ENCODE data around the gene TSPAN31.
"Not testable (repeated sequence)": the region's sequence is repeated elsewhere in the genome, so short reads cannot be mapped to it uniquely, and the experiment has no call there.

The TSPAN31 gene, protein sequence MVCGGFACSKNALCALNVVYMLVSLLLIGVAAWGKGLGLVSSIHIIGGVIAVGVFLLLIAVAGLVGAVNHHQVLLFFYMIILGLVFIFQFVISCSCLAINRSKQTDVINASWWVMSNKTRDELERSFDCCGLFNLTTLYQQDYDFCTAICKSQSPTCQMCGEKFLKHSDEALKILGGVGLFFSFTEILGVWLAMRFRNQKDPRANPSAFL

DNA sequence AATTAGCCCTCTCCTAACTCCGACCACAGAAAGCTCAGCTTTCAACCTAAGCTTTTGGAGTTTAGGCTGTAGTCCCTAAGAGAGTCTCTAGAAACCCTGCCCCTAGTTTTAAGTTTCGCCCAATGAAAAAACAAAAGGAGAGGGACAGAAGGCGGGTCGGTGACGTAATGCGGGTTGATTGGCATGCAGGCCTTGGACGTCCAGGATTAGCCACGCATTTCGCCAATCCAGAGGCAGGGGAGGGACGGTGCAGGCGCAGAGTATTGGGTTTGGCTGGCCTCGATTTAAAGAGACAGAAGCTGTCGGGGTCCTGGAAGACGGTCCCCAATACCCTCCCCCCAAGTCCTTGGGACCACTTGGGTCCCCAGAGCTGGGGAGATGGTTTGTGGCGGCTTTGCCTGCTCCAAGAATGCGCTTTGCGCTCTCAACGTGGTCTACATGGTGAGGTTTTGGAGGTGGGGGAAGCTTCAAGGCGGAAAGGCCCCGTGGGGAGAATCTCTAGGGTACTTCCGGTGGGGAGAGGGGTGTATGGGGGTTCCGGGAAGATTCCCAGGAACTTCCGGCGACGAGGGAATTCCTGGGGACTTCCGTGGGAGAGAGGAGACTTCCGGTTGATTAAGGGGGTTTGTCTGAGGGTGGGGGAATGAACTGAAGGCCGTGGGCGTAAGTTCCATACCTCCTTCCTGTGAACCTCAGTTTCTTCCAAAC is at the start of gene TSPAN31:
TSS of gene TSPAN31 (plus strand) at position 263 of the 708 bp plus-strand sequence. CDS start at position 379, 116 bp downstream.
- DNase-seq, result peak; percentile 97

DNA sequence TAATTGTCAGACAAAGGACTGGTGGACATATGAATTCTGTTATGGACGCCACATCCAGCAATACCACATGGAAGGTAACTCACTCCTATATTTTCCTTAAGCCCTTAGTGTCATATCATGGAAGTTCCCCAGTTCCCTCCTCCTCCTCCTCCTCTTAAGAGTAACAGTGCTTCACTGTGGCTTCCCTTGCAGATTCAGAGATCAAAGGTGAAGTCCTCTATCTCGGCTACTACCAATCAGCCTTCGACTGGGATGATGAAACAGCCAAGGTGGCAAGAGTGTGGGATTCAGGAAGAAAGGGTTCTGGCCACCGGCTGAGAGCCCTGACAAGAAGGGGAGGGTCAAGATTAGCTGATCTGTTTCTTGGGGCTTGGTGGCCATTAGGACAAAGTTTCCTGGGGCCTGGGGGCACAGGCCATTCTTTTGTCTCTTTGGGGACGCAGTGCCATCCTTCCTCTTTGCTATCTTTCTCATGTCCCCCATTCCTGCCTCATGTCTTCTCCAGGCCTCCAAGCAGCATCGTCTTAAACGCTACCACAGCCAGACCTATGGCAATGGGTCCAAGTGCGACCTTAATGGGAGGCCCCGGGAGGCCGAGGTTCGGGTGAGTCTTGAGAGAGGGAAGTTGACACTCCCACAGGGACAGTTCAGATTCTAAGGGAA is 48.9 kb upstream of the TSPAN31 start:
- no peak for DNase-seq

DNA sequence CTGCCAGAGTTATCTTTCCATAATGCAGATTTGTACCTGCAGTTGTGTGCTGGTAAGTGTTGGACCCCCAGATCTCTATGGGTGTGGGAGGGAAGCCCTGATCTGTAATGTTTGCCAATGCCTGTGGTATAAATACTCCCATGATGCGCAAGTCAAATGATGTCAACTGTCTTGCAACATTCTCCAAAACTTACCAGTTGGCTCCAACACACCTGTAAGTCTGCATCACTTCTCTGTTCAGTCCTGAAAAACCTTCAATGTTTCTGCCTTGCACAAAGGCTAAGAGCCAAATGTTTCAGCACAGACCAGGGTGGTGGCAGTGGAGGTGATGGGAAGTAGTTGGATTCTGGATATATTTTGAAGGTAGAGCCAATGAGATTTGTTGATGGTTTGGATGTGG is 47.8 kb upstream of the TSPAN31 start:
- DNase-seq, result no peak

DNA sequence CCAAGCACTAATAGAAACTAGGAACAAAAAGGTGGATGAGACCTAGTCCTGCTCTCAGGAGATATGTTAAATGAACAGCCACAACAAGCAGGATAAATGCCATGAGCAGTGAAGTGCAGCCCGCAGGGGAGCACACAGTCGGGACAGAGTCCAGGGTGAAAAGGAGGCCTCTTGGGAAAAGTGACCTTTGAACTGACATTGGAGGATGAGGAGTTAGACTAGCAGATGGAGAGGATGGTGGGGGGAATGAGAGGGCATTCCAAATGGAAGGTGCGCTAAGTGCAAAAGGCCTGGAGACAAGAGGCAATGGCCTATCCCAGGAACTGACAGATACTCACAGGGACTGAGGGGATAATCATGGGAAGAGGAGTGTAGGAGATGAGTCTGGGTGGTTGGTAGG is 46.4 kb upstream of the TSPAN31 start:
- DNase-seq, result no peak

DNA sequence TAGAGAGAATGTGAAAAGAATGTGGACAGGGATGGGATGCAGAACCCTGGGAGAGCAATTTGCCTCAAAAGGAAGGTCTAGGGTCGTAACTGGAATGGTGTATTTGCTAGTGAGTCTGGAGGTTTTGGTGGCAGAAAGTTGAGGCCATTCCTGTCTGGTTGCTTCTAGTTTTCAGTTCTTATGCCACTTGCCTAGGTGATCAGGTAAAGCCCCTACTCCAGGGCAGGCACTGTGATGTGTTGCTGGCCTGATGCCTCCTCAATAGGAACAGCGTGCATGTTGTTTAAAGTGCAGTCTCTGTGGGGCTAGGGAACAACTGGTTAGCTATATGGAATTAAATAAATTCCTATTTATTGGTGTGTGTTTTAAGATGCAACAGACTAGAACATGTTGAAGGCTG is 44.5 kb upstream of the TSPAN31 start:
- DNase-seq, result no peak

DNA sequence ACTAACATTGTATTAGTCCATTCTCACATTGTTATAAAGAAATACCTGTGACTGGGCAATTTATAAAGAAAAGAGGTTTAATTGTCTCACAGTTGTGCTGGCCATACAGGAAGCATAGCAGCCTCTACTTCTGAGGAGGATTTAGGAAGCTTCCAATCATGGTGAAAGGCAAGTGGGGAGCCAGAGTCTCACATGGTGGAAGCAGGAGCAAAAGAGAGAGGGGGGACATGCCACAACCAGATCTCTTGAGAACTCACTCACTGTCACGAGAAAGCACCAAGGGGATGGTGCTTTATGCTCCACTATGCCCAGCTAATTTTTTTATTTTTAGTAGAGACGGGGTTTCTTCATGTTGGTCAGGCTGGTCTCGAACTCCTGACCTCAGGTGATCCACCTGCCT is 37.6 kb upstream of the TSPAN31 start:
- no peak for DNase-seq

DNA sequence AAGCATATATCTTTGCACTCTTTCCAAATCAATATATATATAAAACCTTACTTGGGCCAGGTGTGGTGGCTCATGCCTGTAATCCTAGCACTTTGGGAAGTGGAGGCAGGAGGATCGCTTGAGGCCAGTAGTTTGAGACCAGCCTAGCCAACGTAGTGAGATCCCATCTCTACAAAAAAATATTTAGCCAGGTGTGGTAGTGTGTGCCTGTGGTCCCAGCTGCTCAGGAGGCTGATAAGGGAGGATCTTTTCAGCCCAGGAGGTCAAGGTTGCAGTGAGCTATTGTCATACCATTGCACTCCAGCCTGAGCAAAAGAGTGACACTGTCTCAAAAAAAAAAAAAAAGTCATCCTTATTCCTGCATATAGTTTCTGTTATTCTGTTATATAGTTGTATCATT is 36.5 kb upstream of the TSPAN31 start:
- DNase-seq, result no peak

DNA sequence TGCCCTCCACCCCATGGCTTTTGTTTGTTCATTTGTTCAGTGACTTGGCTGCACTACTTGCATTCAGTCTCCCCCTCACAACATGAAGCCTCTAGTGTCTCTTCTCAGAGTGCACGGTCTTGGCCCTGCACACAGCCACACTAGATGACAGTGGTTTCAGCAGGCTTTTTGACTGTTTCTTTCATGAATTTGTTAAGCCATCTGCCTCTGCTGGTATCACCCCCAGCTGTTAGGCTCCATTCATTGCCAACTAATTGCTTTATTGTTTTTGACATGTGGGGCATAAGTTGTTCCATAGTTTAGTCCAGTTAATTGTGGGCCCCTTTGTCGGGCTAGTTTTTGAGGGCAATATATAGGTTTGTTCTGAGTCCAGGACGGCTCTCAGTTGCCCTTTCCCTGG is 32.1 kb upstream of the TSPAN31 start:
- DNase-seq, result no peak

DNA sequence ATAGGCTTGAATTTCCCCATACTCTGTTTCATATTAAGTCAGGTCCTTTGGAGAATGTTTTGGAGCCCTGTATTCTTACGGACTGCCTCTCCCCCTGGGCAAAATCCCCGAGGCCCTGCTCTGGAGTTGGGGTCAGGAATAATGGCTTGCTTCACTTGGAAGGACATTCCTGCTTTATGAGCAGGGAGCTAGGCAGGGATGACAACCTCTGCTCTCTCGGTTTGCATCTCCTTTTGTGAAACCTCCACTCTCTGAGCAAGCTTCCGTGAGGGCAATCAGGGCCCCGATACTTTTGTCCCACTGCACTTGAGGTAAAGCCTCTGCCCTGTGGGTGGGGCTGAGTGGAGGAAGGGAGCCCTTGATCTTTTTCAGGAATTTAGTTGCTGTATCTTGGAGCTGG is 31.6 kb upstream of the TSPAN31 start:
- no peak for DNase-seq

DNA sequence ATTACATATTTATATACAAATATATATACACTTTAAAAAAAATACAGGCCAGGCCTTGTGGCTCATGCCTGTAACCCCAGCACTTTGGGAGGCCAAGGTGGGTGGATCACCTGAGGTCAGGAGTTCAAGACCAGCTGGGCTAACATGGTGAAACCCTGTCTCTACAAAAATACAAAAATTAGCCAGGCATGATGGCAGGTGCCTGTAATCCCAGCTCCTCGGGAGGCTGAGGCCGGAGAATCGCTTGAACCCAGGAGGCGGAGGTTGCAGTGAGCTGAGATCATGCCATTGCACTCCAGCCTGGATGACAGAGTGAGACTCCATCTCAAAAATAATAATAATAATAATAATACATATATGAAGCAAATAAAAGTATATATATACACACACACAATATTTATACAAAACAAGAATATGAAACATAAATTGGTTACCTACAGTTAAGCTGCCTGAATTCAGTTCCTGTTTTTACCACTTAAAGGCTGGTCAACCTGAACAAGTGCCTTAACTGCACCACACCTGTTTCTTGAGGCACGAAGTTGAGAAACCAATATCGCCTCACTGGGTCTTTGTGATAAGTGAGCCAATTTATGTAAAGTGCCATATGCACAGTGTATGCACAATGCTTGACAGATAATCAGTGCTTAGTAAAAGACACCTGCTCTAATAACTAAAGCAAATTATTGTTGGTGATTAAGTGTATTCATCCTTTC is 29.6 kb upstream of the TSPAN31 start:
- not testable (repeated sequence) for DNase-seq

DNA sequence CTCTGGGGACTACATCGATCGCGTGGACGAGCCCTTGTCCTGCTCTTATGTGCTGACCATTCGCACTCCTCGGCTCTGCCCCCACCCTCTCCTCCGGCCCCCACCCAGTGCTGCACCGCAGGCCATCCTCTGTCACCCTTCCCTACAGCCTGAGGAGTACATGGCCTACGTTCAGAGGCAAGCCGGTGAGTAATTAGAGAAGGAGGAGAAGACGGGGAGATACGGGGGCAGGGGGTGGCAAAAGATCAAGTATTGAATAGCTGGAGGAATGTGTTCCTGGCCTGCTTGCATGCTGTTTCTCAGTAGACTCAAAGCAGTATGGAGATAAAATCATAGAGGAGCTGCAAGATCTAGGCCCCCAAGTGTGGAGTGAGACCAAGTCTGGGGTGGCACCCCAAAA is 29.1 kb upstream of the TSPAN31 start:
- no peak for DNase-seq

DNA sequence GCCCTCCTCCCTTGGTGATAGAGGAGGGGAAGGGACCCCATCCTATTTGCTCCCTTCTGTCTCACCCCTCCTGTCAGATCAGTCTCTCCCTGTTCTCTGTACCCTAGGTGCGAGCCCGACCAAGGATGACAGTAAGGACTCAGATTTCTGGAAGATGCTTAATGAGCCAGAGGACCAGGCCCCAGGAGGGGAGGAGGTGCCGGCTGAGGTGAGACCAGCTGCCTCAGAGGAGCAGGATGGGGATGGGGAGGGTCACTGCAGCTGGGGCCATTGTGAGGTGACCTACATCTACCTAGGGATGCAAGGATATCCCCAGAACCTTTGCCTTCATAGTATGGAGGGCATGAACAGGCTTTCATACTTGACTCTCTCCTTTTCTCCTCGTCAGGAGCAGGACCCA is 28.5 kb upstream of the TSPAN31 start:
- DNase-seq, result no peak

DNA sequence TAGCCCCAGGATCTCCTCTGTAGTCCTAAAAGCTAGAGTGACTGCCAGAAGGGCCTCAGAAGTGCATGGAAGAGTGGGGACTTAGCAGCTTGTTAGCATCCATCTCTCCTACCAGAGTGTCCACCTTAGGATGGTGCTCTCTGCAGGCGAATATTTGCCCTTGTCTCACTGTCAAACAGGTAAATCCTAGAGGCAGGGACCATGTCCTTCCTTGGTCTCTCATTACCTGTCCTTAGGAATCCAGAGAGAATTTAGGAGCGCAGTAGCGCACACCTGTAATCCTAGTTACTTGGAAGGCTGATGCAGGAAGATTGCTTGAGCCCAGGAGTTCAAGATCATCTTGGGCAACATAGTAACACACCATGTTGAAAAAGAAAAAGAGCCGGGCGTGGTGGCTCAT is 27.7 kb upstream of the TSPAN31 start:
- no peak for DNase-seq

DNA sequence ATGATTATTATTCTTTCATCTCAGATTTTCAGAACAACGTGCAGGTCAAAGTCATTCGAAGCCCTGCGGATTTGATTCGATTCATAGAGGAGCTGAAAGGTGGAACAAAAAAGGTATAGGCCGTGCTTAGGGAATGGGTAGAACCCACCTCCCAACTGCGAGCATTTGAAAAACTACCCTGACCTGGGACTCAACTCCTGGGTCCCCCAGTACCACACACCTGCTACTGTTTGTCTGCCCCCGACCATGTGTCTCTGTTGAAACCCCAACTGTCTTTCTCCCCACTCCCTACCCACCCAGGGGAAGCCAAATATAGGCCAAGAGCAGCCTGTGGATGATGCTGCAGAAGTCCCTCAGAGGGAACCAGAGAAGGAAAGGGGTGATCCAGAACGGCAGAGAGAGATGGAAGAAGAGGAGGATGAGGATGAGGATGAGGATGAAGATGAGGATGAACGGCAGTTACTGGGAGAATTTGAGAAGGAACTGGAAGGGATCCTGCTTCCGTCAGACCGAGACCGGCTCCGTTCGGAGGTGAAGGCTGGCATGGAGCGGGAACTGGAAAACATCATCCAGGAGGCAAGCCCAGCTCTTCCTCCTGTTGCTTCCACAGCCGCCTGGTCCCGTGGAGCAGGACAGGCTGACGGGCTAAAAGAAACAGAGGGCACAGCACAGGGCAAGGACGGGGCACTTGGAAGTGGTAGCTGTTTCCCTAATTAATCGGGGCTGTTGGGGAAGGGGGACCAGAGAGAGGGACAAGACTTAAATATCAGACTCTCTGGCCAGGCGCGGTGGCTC is 26.8 kb upstream of the TSPAN31 start:
- DNase-seq, result no peak

DNA sequence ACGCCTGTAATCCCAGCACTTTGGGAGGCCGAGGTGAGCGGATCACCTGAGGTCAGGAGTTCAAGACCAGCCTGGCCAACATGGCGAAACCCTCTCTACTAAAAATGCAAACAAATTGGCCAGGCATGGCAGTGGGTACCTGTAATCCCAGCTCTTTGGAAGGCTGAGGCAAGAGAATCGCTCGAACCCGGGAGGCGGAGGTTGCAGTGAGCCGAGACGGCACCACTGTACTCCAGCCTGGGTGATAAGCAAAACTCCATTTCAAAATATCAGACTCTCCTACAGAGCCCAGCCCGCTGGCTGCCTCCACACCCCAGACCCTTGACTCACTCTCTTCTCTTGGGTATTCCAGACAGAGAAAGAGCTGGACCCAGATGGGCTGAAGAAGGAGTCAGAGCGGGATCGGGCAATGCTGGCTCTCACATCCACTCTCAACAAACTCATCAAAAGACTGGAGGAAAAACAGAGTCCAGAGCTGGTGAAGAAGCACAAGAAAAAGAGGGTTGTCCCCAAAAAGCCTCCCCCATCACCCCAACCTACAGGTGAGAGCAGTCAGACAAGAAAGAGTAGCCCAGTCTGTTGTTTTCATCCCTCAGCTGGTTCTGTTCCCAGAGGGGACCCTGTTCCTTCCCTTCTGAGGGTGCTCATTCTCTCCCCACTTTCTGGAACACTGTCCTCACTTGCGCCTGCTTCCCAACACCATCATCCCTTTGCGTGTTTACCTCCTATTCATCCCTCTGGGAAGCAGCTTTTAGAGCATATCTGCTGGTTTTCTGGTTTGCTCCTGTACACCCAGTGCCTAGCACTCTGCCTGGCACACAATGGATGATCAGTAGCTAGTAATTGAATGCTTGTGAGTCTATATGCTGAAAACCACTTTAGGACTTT is 26.0 kb upstream of the TSPAN31 start:
- DNase-seq, result no peak

DNA sequence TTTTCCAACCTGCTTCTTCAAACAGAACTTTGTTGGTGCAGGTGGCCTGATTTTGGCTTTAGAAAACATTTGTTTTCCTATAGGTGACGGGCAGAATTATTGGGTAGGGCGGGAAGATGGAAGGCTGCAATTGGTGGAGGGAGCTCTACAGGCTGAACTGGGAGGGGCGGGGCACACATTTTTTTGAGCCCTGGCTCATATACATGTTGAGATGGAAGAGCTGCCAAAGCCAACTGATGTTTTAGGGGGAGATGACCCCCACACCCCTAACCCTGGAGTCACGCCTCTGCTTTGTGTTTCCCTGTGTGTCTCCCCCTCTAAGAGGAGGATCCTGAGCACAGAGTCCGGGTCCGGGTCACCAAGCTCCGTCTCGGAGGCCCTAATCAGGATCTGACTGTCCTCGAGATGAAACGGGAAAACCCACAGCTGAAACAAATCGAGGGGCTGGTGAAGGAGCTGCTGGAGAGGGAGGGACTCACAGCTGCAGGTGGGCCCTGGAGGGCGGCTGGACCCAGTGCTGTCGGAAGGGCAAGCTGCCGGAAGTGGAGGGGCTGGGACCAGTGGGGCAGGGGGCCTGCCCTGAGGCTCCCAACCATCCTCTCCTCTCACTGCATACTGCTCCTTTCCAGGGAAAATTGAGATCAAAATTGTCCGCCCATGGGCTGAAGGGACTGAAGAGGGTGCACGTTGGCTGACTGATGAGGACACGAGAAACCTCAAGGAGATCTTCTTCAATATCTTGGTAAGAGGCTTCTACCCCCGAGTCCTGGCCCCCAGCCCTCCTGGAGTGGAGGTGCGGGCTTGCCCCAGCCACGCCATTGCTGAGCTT is 24.8 kb upstream of the TSPAN31 start:
- DNase-seq, result no peak

DNA sequence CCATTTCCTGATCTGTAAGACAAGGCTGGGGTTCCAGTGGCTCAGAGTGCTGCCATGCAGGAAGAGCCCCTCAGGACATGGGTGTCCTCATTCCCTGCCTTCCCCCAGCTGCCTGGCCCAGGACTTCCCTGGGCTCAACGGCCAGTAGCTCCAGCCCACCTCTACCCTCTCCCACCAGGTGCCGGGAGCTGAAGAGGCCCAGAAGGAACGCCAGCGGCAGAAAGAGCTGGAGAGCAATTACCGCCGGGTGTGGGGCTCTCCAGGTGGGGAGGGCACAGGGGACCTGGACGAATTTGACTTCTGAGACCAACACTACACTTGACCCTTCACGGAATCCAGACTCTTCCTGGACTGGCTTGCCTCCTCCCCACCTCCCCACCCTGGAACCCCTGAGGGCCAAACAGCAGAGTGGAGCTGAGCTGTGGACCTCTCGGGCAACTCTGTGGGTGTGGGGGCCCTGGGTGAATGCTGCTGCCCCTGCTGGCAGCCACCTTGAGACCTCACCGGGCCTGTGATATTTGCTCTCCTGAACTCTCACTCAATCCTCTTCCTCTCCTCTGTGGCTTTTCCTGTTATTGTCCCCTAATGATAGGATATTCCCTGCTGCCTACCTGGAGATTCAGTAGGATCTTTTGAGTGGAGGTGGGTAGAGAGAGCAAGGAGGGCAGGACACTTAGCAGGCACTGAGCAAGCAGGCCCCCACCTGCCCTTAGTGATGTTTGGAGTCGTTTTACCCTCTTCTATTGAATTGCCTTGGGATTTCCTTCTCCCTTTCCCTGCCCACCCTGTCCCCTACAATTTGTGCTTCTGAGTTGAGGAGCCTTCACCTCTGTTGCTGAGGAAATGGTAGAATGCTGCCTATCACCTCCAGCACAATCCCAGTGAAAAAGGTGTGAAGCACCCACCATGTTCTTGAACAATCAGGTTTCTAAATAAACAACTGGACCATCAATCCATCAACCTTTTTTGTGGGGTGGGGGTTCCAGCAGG is 23.9 kb upstream of the TSPAN31 start:
- no peak for DNase-seq

DNA sequence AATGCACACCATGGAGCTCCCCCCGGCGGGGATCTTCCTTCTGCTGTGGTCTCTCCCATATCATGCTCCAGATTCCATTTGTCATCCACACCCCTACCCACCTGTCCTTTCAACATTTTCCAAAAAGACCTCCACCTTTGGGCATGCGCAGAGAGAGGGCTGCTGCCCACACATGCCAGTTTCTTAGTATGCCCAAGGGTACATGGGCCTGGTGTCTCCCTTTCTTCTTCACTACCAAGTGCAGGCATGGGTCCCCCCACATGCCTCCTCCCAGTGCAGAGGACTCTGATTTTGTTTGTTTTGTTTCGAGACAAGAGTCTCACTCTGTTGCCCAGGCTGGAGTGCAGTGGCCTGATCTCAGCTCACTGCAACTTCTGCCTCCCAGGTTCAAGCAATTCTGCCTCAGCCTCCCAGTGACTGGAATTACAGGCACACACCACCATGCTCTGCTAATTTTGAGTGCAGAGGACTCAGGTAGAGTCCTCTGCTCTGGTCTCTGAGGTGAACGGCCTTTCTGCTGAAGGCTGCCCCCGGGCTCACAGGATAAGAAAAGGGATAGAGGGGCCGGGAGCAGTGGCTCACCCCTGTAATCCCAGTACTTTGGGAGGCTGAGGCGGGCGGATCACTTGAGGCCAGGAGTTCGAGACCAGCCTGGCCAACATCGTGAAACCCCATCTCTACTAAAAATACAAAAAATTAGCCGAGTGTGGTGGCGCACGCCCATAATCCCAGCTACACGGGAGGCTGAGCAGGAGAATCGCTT is 22.8 kb upstream of the TSPAN31 start:
- not testable (repeated sequence) for DNase-seq

Measured in NCI-H748 treated with DMSO at 0.1 percent for 48 hours (cell line).